GM18870 (cell line): ENCODE data around the gene NOP53.
A peak's percentile ranks its signal among the peaks of the same experiment; 100 is the strongest.
"Not testable (repeated sequence)": the region's sequence is repeated elsewhere in the genome, so short reads cannot be mapped to it uniquely, and the experiment has no call there.

ENCODE experiments used
- ATAC-seq: cut with Tn5 transposase; IDR thresholded peaks from one replicate; pipeline ENCODE4 v1.9.1; 2021; ENCODE audit warnings: moderate library complexity; ENCODE audit not compliant: unreplicated experiment

Gene NOP53

GRCh38 chr19:47745010-47745901 is at the start of gene NOP53:
Gene NOP53, plus strand, starts transcription at chr19:47745546. Its CDS starts 14 bp downstream, at chr19:47745560.
- ATAC-seq = peak; percentile 71

GRCh38 chr19:47696635-47697034 is 48.7 kb upstream of the NOP53 start:
- no peak for ATAC-seq

- no peak for ATAC-seq
Measured at GRCh38 chr19:47697863-47698609, 47.3 kb upstream of the NOP53 start.

GRCh38 chr19:47698631-47699359 is 46.6 kb upstream of the NOP53 start:
- no peak for ATAC-seq

- ATAC-seq = no peak
Measured at GRCh38 chr19:47699360-47699917, 45.9 kb upstream of the NOP53 start.

GRCh38 chr19:47700934-47701716 is 44.2 kb upstream of the NOP53 start:
- no peak for ATAC-seq

GRCh38 chr19:47701717-47702552 is 43.4 kb upstream of the NOP53 start:
- ATAC-seq = no peak

GRCh38 chr19:47702671-47703070 is 42.7 kb upstream of the NOP53 start:
- no peak for ATAC-seq

GRCh38 chr19:47703301-47703700 is 42.0 kb upstream of the NOP53 start:
- no peak for ATAC-seq

- no peak for ATAC-seq
Measured at GRCh38 chr19:47704024-47704423, 41.3 kb upstream of the NOP53 start.

- ATAC-seq = no peak
Measured at GRCh38 chr19:47704656-47705055, 40.7 kb upstream of the NOP53 start.

GRCh38 chr19:47707135-47707925 is 38.0 kb upstream of the NOP53 start:
- no peak for ATAC-seq

- ATAC-seq = no peak
Measured at GRCh38 chr19:47711652-47712242, 33.6 kb upstream of the NOP53 start.

- no peak for ATAC-seq
Measured at GRCh38 chr19:47713046-47714021, 32.0 kb upstream of the NOP53 start, which contains the start of gene EHD2. Gene EHD2, plus strand, starts transcription at chr19:47713422. Its CDS starts 3,191 bp downstream, at chr19:47716613.

- ATAC-seq = no peak
Measured at GRCh38 chr19:47714339-47714738, 31.0 kb upstream of the NOP53 start.

- not testable (repeated sequence) for ATAC-seq
Measured at GRCh38 chr19:47714855-47715254, 30.5 kb upstream of the NOP53 start.
